C4-2B (cell line): Measurements from ENCODE around the gene KLC4.

Source experiments
- H3K27ac ChIP-seq: fragments of 450-650 bp; 2 replicates; pipeline ENCODE4 v1.5.1; 2017
- ZFX ChIP-seq: fragments of 450-650 bp; IDR thresholded peaks from 2 replicates; pipeline ENCODE4 v1.6.1; 2017
- TF ChIP-seq, protein P1 (sequence below): fragments of 450-650 bp; conservative IDR thresholded peaks from 2 replicates; pipeline ENCODE4 v1.5.1; 2017; ENCODE audit warnings: mild to moderate bottlenecking

KLC4 gene

DNA sequence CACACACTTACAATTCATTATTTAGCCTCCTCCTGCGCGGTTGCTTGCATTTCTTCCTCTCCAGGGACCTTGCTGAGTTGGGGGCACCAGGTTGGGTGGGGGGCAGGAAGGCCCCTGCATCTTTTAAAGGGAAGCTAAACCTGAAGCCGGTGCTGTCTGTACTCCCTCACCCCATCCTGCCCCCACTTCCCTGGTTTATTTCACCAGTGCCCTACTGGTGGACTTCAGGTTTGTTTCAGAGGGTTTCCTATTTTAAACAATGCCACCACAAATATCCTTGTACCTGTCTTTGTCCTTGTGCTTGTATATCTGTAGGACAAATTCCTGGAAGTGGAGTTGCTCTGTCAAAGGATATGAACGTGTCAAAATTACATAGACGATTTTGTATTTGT lies 37.7 kb downstream of the KLC4 start:
- H3K27ac ChIP-seq: peak overlapping the region; percentile 67
- TF ChIP-seq, protein P1, sequence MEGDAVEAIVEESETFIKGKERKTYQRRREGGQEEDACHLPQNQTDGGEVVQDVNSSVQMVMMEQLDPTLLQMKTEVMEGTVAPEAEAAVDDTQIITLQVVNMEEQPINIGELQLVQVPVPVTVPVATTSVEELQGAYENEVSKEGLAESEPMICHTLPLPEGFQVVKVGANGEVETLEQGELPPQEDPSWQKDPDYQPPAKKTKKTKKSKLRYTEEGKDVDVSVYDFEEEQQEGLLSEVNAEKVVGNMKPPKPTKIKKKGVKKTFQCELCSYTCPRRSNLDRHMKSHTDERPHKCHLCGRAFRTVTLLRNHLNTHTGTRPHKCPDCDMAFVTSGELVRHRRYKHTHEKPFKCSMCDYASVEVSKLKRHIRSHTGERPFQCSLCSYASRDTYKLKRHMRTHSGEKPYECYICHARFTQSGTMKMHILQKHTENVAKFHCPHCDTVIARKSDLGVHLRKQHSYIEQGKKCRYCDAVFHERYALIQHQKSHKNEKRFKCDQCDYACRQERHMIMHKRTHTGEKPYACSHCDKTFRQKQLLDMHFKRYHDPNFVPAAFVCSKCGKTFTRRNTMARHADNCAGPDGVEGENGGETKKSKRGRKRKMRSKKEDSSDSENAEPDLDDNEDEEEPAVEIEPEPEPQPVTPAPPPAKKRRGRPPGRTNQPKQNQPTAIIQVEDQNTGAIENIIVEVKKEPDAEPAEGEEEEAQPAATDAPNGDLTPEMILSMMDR: no peak
- no peak for TF ChIP-seq ZFX

DNA sequence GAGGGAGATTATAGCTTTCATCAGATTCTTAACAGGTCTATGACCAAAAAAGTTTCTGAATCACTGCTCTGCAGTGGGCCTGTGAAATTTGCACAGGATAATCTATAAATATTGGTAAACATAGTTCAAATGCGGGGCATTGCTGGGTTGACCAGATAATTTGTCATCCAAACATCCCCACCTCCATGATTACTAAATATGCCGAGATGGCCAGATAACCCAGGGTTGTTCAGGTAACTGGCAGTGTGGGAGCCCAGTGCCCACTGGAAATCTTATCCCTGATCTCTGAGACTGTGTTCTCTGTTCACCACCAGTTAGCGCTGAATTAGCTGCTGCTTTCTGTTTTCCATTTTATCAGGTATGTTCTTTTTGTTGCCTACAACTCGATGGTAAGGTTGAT lies 38.1 kb downstream of the KLC4 start:
- no peak for TF ChIP-seq ZFX
- TF ChIP-seq, protein P1: no peak
- peak overlapping the region; percentile 6 for H3K27ac ChIP-seq

DNA sequence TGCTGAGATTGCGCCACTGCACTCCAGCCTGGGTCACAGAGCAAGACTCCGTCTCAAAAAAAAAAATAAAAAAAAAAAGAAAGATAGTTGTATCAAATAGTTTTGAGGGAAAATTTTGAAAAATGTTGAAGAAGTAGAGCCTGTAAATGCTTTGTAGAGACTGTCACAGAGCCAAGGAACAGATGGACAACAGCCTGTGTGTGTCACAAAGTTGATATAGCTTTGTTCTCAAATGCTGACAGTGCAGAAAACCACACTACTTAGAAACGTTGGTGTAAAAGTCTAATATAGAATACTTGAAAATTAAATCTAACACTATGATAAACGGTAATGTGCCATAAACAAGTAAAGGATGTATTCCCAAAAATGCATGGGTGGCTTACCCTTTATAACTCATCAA lies 42.1 kb downstream of the KLC4 start:
- TF ChIP-seq, protein P1: no peak
- no peak for TF ChIP-seq ZFX
- H3K27ac ChIP-seq: no peak overlapping the region

DNA sequence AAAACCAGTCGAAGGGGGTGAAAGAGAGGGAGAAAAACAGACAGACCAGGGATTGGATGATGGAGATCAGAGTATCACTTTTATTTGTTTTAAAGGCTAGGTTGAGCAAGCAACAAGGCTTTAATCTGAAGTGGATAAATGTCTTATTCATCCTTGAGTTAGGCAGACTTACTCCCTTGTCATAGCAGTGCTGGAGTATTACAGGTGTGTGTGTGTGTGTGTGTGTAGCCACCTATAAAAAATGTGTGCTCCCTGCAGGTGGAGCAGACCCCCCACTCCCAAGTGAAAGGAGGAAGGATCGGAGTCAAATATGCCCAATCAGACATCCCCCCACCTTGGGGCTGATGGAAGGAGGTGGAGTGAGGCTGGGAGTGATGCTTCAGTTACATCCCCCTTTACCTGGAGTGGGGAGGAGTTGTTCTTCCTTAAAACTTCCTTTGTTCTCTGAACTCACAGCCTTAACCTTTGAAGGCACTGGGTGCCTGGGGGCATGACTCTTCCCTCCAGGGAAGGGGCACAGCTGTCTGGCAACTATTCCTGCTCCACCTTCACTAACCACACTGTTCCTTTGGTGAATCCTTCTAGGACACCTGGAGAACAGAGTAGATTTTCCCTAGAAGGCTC lies 43.9 kb downstream of the KLC4 start:
- H3K27ac ChIP-seq: no peak overlapping the region

DNA sequence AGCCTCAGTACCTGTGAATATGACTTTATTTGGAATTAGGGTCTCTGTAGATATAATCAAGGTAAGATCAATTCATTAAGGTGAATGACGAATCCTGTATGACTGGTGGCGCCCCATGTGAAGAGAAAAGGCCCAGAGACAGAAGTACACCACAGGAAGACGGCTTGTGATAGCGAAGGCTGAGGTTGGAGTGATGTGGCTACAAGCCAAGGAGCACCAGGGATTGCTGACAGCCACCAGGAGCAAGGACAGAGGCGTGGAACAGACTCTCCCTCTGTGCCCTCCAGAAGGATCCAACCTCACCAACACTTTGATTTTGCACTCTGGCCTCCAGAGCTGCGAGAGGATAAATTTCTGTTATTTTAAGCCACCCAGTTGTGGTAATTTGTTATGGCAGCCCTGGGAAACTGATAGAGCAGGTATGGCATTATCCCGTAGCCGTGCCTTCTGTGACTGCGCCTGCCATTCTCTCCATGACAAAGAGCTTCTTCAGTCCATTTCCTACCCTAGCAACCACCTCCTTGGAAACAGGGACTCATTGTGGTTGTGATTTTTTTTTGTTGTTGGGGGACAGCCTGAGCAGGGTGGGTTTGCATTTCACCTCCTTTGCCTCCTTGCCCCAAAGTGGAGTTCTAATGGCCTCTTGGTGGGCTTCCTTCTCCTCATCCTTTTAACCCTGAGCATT lies 46.2 kb downstream of the KLC4 start:
- H3K27ac ChIP-seq: no peak overlapping the region
- TF ChIP-seq, protein P1: no peak
- no peak for TF ChIP-seq ZFX

More for the DNA sequence above, 43.9 kb downstream of the KLC4 start:
- TF ChIP-seq ZFX: no peak
- TF ChIP-seq, protein P1: no peak

DNA sequence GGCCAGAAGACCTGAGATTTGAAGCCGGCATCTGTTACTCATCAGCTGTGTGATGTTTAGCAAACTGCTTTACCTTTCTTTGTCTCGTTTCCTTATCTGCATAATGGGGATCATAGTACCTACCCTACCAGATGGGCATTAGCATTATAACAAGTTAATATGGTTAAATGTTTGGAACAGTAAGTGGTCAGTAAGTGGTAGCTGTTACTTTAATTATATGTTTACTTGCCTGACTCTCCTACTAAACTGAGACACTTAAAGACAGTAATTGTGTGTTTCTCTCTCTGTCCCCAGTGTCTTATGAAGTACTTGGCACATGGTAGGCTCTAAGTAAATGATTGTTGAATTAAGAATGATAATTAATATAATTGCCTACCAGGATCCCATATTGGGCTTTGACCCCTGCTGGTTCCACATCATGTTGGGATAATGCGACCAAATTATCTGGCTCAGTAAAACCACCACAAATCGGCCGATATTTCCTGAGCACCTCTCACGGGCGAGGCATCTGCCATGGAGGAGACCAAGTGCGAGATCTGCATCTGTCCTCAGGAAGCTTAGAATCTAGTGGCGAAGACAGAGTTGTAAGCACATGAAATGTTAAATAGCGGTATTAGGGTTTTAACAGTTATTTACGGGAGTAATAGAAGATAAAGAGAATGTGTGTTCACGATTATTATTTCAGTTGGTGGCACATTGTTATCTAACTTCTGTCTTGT lies 48.1 kb downstream of the KLC4 start:
- no peak overlapping the region for H3K27ac ChIP-seq
- no peak for TF ChIP-seq ZFX
- TF ChIP-seq, protein P1: no peak
